ENCODE results near the gene SNAPIN.

DNA sequence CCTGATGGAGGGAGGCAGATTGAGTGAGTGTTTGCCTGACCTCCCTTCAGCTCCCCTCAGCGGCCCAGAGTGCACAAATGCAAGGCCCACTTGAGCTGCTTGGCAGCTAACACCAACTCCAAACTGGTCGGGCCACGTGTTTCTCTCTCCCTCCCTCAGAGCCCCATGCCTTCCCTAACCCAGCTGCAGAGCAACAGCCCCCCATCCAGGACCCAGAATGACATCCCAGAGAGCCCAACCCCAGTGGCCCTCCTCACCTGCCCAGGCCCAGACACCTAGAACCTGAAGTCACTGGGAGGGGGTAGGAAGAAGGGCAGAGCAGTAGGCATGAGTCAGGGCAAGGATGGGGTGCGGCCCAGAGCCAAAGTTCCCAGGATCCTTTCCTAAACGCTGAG lies 41.6 kb upstream of the SNAPIN start:
- no peak for TF ChIP-seq CTCF (IDR thresholded peaks at IDR 0.05)
- no peak for TF ChIP-seq POLR2A (IDR thresholded peaks at IDR 0.05)
- no peak for TF ChIP-seq POLR2AphosphoS5 (IDR thresholded peaks at IDR 0.05; ENCODE audit: insufficient read depth in 1 of 2, low read depth in 1 of 2)
